ENCODE measurements around the gene PLXNA1.
A peak's percentile ranks its signal among the peaks of the same experiment; 100 is the strongest.

PLXNA1 gene

DNA sequence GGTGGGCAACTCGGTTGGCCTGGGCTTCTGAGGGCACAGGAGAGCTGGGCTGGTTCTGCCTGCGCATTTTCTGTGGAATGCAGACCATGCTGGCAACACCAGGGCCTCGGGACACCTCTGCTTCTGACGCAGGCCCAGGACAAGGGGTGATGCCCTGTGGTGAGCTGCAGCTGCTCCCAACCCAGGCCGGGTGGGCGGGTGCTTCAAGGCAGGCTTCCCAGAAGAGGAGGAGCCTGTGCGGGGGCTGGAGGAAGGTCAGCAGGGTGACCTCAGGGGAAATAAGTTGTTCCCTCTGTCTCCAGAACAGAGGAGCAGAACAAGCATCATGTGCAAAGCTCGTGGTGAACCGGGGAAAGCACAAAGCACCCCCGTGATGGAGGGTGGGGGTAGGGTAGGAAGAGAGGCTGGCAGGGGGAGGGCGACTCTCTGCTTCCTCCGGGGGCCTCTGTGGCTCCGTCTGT lies 11.0 kb upstream of the PLXNA1 start:
- no peaks in the 10 kb centered on the region for H3K4me1 Mint-ChIP-seq
- ATAC-seq = no peak
- H3K27ac Mint-ChIP-seq = no peak overlapping the region
- no peak for DNase-seq
- H3K4me3 Mint-ChIP-seq = no peak overlapping the region
- H3K27me3 Mint-ChIP-seq = peaks cover 23% of the 10 kb centered on the region
- peaks cover 16 to 18% of the 10 kb centered on the region in 2 donors for H3K9me3 Mint-ChIP-seq

DNA sequence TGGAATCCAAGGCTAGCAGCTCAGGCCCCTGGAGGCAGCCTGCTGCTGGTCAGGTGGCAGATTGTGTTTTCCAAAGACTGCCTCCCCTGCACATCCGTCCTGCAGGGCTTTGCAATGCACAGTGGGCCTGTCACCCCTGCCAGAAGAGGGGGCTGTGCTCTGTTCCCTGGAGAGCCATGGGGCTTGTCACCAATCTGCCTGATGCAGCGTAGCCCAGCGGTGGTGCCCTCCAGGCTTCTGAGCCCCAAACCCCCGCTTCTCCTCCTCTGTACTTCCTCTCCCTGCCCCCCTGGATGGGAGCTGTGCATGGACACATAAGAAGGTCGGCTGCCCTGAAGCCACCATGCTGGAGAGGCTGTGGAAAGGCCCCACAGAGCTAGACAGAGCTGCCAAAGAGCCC lies 10.0 kb upstream of the PLXNA1 start:
- no peak for ATAC-seq
- Mint-ChIP-seq H3K4me1 (no peaks in the 10 kb centered on the region), H3K27ac (no peak overlapping the region), H3K9me3 (peaks cover 16 to 18% of the 10 kb centered on the region in 2 donors), H3K27me3 (peaks cover 32% of the 10 kb centered on the region), H3K4me3 (no peak overlapping the region)
- DNase-seq = no peak

DNA sequence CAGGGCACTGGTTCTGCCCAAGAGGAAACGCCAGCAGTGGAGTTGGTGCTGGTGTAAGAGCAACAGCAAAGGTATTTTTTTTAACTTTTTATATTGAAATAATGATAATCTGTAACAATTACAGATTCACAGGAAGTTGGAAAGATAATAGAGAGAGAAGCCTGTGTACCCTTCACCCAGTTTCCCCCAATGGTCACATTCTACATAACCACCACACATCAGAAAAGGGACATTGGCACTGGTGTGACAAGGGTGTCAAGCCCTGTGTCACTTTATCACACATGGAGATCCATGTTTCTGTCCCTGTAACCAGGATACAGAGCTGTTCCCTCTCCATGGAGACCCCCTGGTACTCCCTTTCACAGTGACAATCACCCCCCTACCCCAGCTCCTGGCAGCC lies 9.1 kb upstream of the PLXNA1 start:
- peaks cover 40% of the 10 kb centered on the region for H3K27me3 Mint-ChIP-seq
- no peak overlapping the region for H3K27ac Mint-ChIP-seq
- H3K4me3 Mint-ChIP-seq = no peak overlapping the region
- ATAC-seq (no peak), DNase-seq (no peak)
- H3K4me1 Mint-ChIP-seq = peaks cover 5% of the 10 kb centered on the region
- peaks cover 16 to 18% of the 10 kb centered on the region in 2 donors for H3K9me3 Mint-ChIP-seq

DNA sequence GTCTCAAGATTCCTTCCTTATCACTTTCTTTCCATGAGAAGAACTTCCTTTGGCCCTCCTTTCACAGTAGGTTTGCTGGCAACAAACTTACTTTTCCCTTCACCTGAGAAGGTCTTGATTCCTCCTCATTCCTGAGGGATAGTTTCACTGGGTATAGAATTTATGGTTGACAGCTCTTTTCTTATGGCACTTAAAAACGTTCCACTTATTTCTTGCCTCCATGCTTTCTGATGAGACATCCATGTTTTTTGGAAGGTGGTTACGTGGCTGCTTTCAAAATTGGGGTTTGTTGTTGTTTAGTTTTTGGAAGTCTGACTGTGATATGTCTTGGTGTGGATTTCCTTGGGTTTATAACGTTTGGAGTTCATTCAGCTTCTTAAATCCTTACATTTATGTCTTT lies 8.2 kb upstream of the PLXNA1 start:
- no peak for ATAC-seq
- Mint-ChIP-seq H3K27me3 (peaks cover 49% of the 10 kb centered on the region), H3K4me1 (peaks cover 14% of the 10 kb centered on the region), H3K27ac (no peak overlapping the region), H3K4me3 (no peak overlapping the region), H3K9me3 (peaks cover 16 to 18% of the 10 kb centered on the region in 2 donors)
- no peak for DNase-seq

DNA sequence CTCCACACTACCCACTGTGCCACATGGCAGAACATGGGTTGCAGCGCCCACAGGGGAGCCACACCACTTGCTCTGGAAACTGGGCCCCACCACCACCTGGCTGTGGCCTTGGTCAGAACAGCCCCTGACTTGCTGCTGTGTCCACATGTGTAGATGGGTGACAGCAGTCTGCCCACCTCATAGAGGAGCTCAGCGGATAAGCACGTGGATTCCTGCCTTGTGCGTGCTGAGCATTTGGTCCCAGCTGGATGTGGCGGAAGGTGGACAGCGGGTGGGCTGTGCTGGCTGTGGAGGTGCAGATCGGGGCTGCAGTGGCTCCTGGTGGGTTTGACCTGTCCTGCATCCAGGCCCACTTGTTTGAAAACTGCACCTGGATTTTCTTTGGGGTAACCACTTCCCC lies 6.0 kb upstream of the PLXNA1 start:
- H3K9me3 Mint-ChIP-seq = peaks cover 16 to 18% of the 10 kb centered on the region in 2 donors
- H3K4me1 Mint-ChIP-seq = peaks cover 28% of the 10 kb centered on the region
- DNase-seq (no peak), ATAC-seq (no peak)
- H3K27me3 Mint-ChIP-seq = peaks cover 58% of the 10 kb centered on the region
- no peak overlapping the region for H3K4me3 Mint-ChIP-seq
- H3K27ac Mint-ChIP-seq = no peak overlapping the region

DNA sequence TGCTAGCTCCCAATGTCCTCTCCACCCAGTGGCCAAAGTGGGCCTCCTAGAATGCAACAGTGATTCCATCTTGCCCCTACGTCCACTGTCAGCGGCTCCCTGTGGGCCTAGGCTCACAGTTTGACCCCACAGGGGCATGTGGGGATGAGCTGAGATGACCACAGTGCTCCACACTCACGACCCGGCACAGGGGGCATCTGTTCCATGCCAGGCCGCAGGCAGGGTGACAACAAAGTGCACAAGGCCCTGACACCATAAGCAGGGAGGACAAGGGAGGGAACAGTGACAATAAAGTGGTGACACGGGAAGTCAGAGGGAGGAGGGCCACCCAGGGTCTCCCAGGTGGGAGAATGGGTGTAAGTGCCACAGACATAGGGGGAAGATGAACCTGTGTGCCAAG lies 5.1 kb upstream of the PLXNA1 start:
- H3K27me3 Mint-ChIP-seq = peaks cover 57% of the 10 kb centered on the region
- peaks cover 34% of the 10 kb centered on the region for H3K4me1 Mint-ChIP-seq
- no peak for ATAC-seq
- no peak for DNase-seq
- peaks cover 16 to 18% of the 10 kb centered on the region in 2 donors for H3K9me3 Mint-ChIP-seq
- no peak overlapping the region for H3K4me3 Mint-ChIP-seq
- no peak overlapping the region for H3K27ac Mint-ChIP-seq

DNA sequence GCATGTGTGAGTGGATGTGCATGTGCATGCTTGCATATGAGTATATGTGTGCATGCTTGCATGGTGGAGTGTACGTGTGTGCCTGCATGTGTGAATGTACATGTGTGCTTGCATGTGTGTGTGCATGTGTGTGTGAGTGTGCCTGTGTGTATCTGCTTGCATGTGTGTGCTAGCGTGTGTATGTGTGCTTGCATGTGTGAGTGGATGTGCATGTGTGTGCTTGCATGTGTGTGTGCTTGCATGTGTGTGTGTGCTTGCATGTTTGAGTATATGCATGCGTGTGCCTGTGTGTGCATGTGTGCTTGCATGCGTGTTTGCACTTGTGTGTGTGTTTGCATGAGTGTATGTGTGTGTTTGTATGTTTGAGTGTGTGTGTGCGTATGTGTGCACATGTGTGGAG lies 4.6 kb upstream of the PLXNA1 start:
- peaks cover 53% of the 10 kb centered on the region for H3K27me3 Mint-ChIP-seq
- no peak overlapping the region for H3K27ac Mint-ChIP-seq
- H3K4me1 Mint-ChIP-seq = peaks cover 34% of the 10 kb centered on the region
- peaks cover 16 to 18% of the 10 kb centered on the region in 2 donors for H3K9me3 Mint-ChIP-seq
- ATAC-seq (no peak), DNase-seq (no peak)
- H3K4me3 Mint-ChIP-seq = no peak overlapping the region

DNA sequence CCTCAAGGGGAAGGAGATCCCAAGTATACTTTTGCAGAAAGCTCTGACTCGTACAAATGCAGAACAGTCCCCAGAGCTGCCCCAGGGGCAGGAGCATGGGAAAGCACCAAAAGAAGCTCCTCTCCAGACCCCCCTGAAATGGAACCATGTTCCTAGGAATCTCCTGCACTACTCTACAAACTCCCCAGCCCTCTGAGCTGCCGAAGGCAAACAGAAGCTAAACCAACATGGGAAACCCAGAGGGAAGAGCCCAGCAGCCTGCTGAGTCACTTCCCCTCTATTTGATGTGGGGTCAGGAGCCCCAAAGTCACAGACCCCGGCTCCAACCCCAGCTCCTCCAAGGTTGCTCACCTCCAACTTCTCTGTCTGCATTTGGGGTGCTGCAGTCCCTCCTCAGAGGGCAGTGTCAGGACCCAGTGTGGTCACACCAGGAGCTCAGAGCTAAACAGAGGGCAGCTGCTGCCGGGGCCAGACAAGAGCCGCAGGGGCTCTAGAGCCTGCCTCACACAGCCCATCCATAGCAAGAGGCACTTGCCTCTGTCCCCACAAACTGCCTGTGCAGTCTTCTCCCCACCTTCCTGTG lies 3.8 kb upstream of the PLXNA1 start:
- H3K27ac Mint-ChIP-seq = no peak overlapping the region
- no peak for DNase-seq
- no peak for ATAC-seq
- H3K27me3 Mint-ChIP-seq = peaks cover 48% of the 10 kb centered on the region
- no peak overlapping the region for H3K4me3 Mint-ChIP-seq
- H3K9me3 Mint-ChIP-seq = peaks cover 14 to 15% of the 10 kb centered on the region in 2 donors
- H3K4me1 Mint-ChIP-seq = peaks cover 35% of the 10 kb centered on the region

DNA sequence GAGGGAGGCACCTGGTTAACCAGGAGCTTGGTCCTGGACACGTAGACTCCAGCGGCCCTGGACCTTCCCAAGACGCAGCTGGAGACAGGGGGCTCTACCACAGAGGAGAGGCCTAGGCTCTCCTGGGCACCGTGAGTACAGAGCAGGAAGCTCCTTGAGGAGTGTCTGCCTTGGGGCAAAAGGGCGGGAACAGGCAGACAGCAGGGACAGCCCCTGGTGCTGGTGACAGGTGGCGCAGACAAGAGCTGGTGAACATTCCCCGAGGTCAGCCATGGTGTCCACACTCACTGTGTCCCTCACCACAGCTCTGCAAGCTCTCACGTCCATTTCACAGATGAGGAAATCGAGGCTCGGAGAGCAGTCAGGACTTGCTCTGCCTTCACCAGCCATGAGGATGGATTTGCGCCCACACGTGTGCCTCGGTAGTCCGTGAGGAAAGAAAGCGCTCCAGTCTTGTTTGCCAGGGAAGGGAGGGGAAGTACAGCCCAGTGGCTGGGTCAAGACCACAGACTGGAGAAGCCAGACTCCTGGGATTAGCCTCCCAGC lies 2.6 kb upstream of the PLXNA1 start:
- Mint-ChIP-seq H3K9me3 (peaks cover 2 to 3% of the 10 kb centered on the region in 2 donors), H3K4me1 (peaks cover 43% of the 10 kb centered on the region), H3K27ac (no peak overlapping the region), H3K4me3 (no peak overlapping the region), H3K27me3 (peaks cover 36% of the 10 kb centered on the region)
- ATAC-seq (no peak), DNase-seq (no peak)

DNA sequence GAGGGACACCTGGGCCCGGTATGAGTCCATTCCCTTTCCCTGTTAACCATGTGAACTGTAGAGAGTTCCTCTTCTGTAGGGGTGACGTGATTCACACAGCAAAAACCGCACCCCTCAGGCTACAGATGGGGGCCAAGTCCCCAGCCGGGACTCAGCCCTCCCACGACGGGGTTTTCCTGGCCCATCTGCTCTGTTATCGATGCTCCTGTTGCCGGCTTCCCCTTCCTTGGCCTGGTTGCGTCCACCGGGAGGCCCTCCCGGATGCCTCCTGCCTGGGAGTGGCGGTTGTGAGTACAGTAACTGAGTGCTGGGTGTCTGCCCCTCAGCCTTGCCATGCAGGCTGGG lies 817 bp upstream of the PLXNA1 start:
- H3K9me3 Mint-ChIP-seq = no peaks in the 10 kb centered on the region
- ATAC-seq = peak; percentile 62
- H3K27ac Mint-ChIP-seq = peak overlapping the region; percentile 82 to 85
- DNase-seq = peak in 1 of 2 donors; percentile 70
- peaks cover 46% of the 10 kb centered on the region for H3K4me1 Mint-ChIP-seq
- peaks cover 33% of the 10 kb centered on the region for H3K27me3 Mint-ChIP-seq
- peak overlapping the region; percentile 80 to 84 for H3K4me3 Mint-ChIP-seq

DNA sequence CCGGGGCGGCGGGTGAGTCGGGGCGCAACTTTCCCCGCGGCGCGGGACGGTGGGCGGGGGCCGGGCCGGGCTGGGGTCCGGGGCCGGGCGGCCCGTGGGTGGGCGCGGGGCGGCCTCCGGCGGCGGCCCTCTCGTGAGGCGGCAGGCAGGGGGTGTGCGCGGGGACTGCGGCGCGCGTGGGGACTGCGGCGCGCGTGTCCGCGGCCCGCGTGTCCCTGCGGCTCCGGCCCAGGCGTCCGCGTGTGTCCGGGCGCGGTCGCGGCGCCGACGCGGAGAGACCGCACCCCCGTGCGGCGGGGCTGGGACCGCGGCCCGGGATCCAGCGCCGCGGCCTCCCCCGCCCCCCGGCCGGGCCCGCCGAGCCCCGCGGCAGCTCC lies 349 bp downstream of the PLXNA1 start:
- H3K9me3 Mint-ChIP-seq = no peaks in the 10 kb centered on the region
- no peak overlapping the region for H3K4me3 Mint-ChIP-seq
- peaks cover 23% of the 10 kb centered on the region for H3K27me3 Mint-ChIP-seq
- peaks cover 46% of the 10 kb centered on the region for H3K4me1 Mint-ChIP-seq
- peak; percentile 2 for ATAC-seq
- no peak overlapping the region for H3K27ac Mint-ChIP-seq
- no peak for DNase-seq

DNA sequence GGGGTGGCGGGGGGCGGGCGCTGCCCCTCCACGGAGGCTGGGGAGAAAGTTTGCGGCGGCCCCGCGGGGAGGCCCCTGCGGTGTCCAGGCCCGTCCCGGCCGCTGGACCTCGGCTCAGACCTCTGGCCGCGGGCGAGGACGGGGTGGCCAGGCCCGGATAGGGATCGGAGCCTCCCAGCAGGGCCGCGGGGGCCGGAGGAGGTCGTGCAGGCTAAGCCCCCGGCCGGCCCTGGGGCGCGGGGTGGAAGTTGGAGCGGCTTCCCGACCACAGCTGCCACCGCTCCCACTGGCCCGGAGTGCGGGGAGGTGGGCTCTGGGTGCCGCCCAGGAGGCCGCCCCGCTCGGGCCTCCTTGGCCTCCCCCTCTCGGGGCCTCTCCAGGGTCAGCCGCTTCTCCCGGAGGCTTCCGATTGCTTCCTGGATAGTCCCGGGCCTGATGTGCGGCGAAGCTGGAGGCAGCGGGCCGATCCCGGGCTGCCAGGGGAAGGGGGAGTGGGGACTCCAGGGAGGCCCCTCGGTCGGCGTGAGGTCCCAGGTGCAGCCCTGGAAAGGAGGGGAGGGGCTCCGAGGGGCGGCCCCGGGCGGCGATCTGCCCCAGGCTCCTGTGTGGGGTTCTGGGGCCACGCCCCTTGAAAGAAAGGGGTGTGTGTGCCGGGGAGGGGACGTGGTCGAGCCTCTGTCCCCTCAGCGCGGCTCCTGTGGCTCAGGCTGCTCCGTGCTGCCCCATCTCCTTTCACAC lies 907 bp downstream of the PLXNA1 start:
- peaks cover 41% of the 10 kb centered on the region for H3K4me1 Mint-ChIP-seq
- peaks cover 18% of the 10 kb centered on the region for H3K27me3 Mint-ChIP-seq
- DNase-seq = peak in 1 of 2 donors; percentile 28
- no peaks in the 10 kb centered on the region for H3K9me3 Mint-ChIP-seq
- no peak overlapping the region for H3K27ac Mint-ChIP-seq
- ATAC-seq = peak; percentile 3
- peak overlapping the region; percentile 62 to 64 for H3K4me3 Mint-ChIP-seq

DNA sequence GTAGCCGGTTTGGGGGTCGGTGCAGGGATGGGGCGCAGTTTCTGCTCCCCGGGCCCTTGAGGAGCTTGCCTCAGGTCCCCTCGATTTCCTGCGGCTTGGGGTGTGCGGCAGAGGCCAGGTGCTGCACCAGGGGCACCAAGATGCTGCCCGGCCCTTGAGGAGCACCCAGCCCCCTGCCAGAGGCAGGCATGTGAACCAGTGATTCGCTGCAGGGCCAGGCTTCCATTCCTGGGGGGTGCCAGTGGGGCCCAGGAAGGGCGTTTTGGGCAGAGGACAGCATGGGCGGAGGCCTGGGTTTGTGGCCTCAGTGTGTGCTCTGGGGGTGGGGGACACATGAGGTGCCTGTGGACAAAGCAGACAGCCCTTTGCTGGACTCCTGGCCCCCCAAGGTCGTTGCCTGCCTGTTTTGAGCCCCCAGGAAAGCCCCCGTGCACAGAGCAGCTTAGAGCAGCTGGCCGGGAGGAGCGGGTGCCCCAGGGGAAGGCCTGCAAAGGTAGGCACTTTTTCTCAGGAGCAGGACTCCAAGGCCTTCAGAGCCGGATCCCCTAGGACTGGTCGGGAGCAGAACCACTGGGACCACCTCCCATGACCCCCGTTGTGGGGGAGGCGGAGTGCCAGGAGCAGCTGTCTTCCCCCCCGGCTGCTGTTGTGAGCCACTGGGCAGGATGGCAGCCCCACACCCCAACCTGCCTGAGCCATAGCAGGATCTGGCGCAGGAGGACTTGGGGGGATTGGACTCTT lies 1.6 kb downstream of the PLXNA1 start:
- Mint-ChIP-seq H3K27ac (peak overlapping the region in 1 of 2 donors; percentile 42), H3K27me3 (peaks cover 10% of the 10 kb centered on the region), H3K9me3 (no peaks in the 10 kb centered on the region), H3K4me3 (peak overlapping the region; percentile 26 to 55), H3K4me1 (peaks cover 34% of the 10 kb centered on the region)
- no peak for DNase-seq
- no peak for ATAC-seq

DNA sequence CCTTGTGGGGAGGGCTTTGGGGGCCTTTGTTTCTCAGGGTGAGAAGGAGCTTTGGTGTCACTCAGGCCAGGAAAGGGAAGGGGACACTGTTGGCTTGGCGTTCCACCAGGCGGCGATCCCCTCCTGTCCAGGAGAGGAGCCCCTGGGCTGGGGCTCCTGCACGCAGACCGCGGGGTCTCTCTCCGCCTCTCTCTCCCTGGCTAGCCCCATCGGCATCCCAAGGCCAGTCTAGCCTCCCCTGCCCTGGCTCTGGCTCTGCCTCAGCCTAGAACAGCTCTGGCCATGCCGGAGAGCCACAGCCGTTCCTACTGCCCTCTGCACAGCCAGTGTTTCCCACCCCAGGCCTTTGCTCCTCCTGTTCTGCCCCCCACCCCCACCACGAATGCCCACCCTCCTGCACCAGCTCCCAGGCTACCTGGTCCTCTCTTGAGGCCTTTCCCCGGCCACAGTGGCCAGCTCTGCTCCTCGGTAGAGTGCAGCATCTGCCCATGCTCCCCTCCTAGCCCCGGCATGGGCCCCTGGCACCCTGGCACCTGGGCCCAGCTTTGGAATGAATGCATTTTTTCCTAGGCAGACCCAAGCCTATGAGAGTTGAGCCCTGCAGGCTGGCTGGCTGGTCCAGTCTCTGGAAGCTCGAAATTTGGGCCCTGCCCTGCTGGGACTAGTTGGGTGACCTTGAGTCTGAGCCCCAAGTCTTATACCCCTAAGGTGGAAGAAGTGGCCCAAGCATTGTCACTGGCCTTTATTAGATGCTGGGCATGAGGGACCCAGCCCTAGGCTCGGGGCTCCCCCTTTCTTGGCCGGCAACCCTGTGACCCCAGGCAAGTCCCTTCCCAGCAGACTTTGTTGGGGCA lies 2.4 kb downstream of the PLXNA1 start:
- DNase-seq (no peak), ATAC-seq (no peak)
- Mint-ChIP-seq H3K27ac (no peak overlapping the region), H3K4me1 (peaks cover 27% of the 10 kb centered on the region), H3K27me3 (peaks cover 2% of the 10 kb centered on the region), H3K4me3 (peak overlapping the region in 1 of 2 donors; percentile 24), H3K9me3 (no peaks in the 10 kb centered on the region)

DNA sequence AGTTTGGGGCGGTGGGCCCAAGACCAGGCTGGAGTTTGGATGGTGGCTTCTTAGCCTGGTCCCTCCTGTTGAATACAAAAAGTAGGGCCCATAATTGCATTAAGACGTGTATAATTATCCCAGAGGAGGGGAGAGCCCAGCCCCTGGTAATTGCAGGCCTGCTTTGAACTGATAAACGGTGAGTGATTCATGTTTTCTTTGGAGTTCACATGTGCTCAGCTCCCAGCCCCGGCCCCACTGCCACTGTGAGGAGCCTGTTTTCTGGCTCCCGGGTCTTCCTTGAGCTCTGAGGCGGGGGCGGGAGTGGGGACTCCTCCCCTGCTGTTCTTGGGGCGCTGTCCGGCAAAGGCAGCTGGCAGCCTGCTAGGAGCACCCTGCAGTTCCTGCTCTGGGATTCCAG lies 3.1 kb downstream of the PLXNA1 start:
- peaks cover 27% of the 10 kb centered on the region for H3K4me1 Mint-ChIP-seq
- no peaks in the 10 kb centered on the region for H3K27me3 Mint-ChIP-seq
- H3K27ac Mint-ChIP-seq = peak overlapping the region in 1 of 2 donors; percentile 22
- ATAC-seq (no peak), DNase-seq (no peak)
- H3K4me3 Mint-ChIP-seq = no peak overlapping the region
- H3K9me3 Mint-ChIP-seq = no peaks in the 10 kb centered on the region

Data from stimulated activated naive CD8-positive, alpha-beta T cell treated with anti-CD3 and anti-CD28 coated beads, Interleukin-15, amount 100 ng/mL, for 72 hours (primary cell).